Brain microvascular endothelial cell (primary cell): ENCODE results near the gene IFT52.

Source experiments
- DNase-seq: peaks from one replicate; pipeline ENCODE4 v3.0.0-alpha.2; 2020
- H3K27ac ChIP-seq: fragments of 250-450 bp; sonication (Bioruptor Pico); 2 replicates; pipeline ENCODE4 v1.5.1; 2020; ENCODE audit warnings: mild to moderate bottlenecking, moderate library complexity
- H3K27me3 ChIP-seq: fragments of 250-450 bp; sonication (Bioruptor Pico); replicated peaks from 2 replicates; pipeline ENCODE4 v1.5.1; 2020; ENCODE audit warnings: mild to moderate bottlenecking
- H3K36me3 ChIP-seq: fragments of 250-450 bp; sonication (Bioruptor Pico); replicated peaks from 2 replicates; pipeline ENCODE4 v1.5.1; 2020; ENCODE audit warnings: mild to moderate bottlenecking
- H3K4me3 ChIP-seq: 2 replicates; pipeline ENCODE4 v1.5.1; 2011; ENCODE audit warnings: low read depth, mild to moderate bottlenecking, control low read depth, low read length, moderate library complexity
- in situ Hi-C: cut with HindIII; loops from 2 replicates; pipeline ENCODE4 v1.10.0; 2017; ENCODE audit warnings: low sequenced_read_pairs, low pct_ligation_motif_present
- TF ChIP-seq, protein P1 (sequence below): IDR thresholded peaks from 2 replicates; pipeline ENCODE4 v1.5.1; 2011; ENCODE audit warnings: low read depth, mild to moderate bottlenecking, moderate library complexity, low read length, control low read depth, inconsistent platforms; ENCODE audit errors: missing control alignments

Gene IFT52

DNA sequence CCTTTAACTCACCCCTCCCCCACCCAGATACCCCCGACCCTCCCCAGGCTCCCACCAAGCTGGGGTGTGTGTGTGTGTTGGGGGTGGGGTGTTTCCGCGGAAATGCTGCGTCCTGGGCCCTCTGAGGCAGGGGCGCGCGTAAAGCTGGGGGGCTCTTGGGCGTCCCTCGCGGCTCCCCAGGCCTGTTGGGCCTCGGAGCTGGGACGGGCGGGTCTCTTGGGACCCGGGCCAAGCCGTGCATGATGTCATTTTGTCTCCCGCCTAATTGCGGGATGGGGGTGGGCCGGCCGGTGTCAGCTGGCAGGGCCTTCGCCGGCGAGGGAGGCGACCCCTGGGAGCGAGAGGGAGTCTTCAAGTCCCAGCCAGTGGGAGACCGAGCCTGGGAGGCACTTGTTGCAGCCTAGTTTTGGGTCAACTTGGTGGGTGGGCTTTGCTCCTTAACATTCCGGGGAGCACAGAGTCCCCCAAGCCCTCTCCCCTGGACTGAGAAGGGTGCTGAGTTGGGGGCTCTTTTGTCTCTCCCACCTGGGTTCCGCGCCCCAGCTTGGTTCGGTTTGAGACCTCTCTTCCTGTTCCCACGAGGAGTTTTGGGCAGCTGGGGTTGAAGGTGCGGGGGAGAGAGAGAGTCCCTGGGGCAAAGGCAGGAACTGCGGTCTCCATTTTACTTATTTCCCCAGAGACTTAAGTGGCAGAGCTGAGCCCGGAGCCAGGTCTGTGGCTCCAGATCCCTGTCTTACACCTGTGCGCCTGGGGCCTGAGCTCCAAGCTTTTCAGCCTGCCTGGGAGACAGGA, 76.8 kb downstream of the IFT52 start:
- Histone ChIP-seq H3K36me3 (no peaks in the 10 kb centered on the region), H3K27me3 (no peaks in the 10 kb centered on the region), H3K27ac (no peak overlapping the region), H3K4me3 (peak overlapping the region; percentile 55)
- in situ Hi-C loops, result no loop called here
- TF ChIP-seq, protein P1, sequence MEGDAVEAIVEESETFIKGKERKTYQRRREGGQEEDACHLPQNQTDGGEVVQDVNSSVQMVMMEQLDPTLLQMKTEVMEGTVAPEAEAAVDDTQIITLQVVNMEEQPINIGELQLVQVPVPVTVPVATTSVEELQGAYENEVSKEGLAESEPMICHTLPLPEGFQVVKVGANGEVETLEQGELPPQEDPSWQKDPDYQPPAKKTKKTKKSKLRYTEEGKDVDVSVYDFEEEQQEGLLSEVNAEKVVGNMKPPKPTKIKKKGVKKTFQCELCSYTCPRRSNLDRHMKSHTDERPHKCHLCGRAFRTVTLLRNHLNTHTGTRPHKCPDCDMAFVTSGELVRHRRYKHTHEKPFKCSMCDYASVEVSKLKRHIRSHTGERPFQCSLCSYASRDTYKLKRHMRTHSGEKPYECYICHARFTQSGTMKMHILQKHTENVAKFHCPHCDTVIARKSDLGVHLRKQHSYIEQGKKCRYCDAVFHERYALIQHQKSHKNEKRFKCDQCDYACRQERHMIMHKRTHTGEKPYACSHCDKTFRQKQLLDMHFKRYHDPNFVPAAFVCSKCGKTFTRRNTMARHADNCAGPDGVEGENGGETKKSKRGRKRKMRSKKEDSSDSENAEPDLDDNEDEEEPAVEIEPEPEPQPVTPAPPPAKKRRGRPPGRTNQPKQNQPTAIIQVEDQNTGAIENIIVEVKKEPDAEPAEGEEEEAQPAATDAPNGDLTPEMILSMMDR, result no peak
- DNase-seq, result no peak

DNA sequence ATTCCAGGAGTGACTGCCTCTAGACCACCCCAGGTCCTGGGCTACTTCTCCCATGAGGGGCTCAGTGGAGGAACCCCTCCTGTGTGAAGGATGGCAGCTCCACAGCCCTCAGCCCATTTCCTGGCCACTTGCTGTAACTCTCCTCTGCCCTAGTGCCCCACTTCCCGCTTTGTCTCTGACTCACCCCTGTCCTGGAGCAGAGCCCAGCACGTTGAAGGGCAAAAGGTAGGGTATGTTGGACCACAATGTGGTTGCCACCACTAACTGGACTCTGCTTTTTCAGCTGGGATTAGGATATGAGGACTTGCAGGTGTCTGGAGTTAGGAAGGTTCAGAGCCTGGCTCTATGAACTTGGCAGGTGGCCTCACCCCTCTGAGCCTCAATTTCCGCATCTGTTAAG, 78.6 kb downstream of the IFT52 start:
- peak; percentile 7 for DNase-seq
- no peak overlapping the region for H3K4me3 ChIP-seq
- H3K36me3 ChIP-seq, result no peaks in the 10 kb centered on the region
- H3K27me3 ChIP-seq, result no peaks in the 10 kb centered on the region
- no peak overlapping the region for H3K27ac ChIP-seq
- in situ Hi-C loops, result no loop called here
- TF ChIP-seq, protein P1, result no peak

DNA sequence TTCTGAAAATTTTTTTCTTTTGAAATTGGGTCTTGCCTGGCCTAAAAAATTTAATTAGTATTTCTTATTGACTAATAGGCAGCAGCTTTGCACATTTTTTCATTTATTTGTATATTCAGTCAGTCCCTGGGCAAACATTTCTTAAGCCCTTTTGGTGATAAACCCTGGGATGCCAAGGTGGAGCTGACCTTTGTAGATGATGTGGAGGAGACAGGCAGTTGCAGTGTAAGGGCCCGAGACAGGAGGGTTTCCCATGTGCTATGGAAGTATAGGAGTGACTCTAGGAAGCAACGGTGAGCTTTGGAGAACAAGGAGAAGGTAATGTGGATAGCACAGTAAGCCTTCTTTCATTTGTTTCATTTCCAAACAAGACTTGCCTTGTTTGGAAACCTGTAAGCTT, 79.7 kb downstream of the IFT52 start:
- Histone ChIP-seq H3K36me3 (no peaks in the 10 kb centered on the region), H3K27ac (no peak overlapping the region), H3K4me3 (no peak overlapping the region), H3K27me3 (no peaks in the 10 kb centered on the region)
- DNase-seq, result no peak
- TF ChIP-seq, protein P1, result no peak
- in situ Hi-C loops, result no loop called here

DNA sequence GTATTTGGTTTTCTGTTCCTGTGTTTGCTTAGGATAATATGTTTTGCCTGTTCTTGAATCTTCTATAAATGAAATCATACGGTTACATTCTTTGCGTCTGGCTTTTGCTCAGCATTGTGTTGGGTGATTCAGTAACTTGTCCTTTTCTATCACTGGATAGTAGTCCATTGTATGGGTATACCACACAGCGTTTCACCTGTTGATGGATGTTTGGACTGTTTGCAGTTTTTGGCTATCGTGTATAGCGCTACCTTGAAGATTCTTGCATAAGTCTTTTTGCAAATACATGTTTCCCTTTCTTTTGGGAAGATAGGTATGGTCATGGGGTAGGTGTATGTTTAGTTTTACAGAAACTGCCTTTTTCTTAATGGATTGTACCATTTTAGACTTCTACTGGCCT, 85.6 kb downstream of the IFT52 start:
- Histone ChIP-seq H3K36me3 (no peaks in the 10 kb centered on the region), H3K27me3 (no peaks in the 10 kb centered on the region), H3K27ac (no peak overlapping the region), H3K4me3 (no peak overlapping the region)
- TF ChIP-seq, protein P1, result no peak
- in situ Hi-C loops, result no loop called here
- no peak for DNase-seq

DNA sequence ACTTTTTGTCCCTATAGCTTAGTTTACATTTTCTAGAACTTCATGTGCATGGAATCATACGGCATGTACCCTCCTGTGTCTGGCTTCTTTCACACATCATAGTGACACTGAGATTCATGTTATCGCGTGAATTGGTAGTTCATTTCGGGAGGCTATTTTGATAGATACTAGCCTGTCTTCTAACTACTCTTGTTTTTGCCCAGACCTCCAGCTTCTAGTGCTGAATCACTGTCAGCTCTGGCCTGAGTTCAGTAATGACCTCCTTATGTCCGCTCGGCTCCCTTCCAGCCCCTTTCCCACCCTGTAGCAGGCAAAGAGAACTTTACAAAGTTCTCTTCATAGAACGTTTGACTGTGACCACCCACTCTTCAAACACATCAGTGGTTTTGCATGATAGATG, 90.2 kb downstream of the IFT52 start:
- no peaks in the 10 kb centered on the region for H3K27me3 ChIP-seq
- no peak overlapping the region for H3K27ac ChIP-seq
- no peaks in the 10 kb centered on the region for H3K36me3 ChIP-seq
- no peak overlapping the region for H3K4me3 ChIP-seq
- TF ChIP-seq, protein P1, result no peak
- in situ Hi-C loops, result no loop called here
- DNase-seq, result no peak

DNA sequence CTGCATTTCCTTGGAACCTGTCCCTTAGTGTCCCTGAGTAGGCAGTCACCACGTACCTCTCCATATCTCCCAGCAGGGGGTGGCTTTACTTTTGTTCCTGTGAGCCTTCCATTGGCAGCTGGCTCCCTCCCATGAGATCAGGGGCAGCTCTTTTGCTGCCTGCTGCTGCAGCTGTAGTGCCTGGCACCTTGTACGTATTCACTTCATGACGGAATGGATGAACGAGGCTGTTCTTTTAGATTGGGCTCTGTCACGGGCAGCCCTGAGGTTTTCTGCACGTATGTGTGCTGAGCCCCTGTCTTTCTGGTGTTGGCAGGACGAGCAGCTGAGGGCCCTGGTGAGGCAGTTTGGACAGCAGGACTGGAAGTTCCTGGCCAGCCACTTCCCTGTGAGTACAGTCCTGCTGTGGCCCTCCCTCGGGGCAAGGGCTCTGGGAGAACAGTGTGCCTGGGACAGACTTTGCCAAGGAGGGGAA, 90.8 kb downstream of the IFT52 start:
- H3K36me3 ChIP-seq, result no peaks in the 10 kb centered on the region
- H3K27me3 ChIP-seq, result no peaks in the 10 kb centered on the region
- no peak overlapping the region for H3K4me3 ChIP-seq
- in situ Hi-C loops, result no loop called here
- TF ChIP-seq, protein P1, result no peak
- H3K27ac ChIP-seq, result no peak overlapping the region
- DNase-seq, result no peak
